HepG2 (cell line): ENCODE measurements around the gene RNF13. TPM values are rescaled to one million over a fixed set of nuclear protein-coding genes. Genes with fewer than 3 reads are reported as not detected.
A peak's percentile ranks its signal among the peaks of the same experiment; 100 is the strongest.

Experiments
- ARID2 ChIP-seq: sonication (generic); formaldehyde crosslinking; IDR thresholded peaks from 2 replicates; pipeline ENCODE4 v1.8.1; 2022; ENCODE audit warnings: mild to moderate bottlenecking, missing genetic modification reagents, borderline replicate concordance
- DMAP1 ChIP-seq: IDR thresholded peaks from 2 replicates; pipeline ENCODE4 v1.6.1; 2016
- KDM6A ChIP-seq: IDR thresholded peaks from 2 replicates; pipeline ENCODE4 v1.6.1; 2016; ENCODE audit warnings: low read depth
- RFXAP ChIP-seq: sonication (generic); formaldehyde crosslinking; IDR thresholded peaks from 2 replicates; pipeline ENCODE4 v1.4.0; 2020; ENCODE audit warnings: missing genetic modification reagents, borderline replicate concordance
- ZBTB4 ChIP-seq: sonication (generic); formaldehyde crosslinking; IDR thresholded peaks from 2 replicates; pipeline ENCODE4 v1.4.0; 2020; ENCODE audit warnings: missing genetic modification reagents, mild to moderate bottlenecking, borderline replicate concordance
- ZMAT5 ChIP-seq: sonication (generic); formaldehyde crosslinking; IDR thresholded peaks from 2 replicates; pipeline ENCODE4 v1.5.0; 2020; ENCODE audit warnings: mild to moderate bottlenecking, low read depth, missing genetic modification reagents, borderline replicate concordance
- ZNF230 ChIP-seq: sonication (generic); formaldehyde crosslinking; IDR thresholded peaks from 2 replicates; pipeline ENCODE4 v1.4.0; 2020; ENCODE audit warnings: mild to moderate bottlenecking, missing genetic modification reagents
- ZNF318 ChIP-seq: sonication (generic); formaldehyde crosslinking; IDR thresholded peaks from 2 replicates; pipeline ENCODE4 v1.4.0; 2020; ENCODE audit warnings: mild to moderate bottlenecking, missing genetic modification reagents
- ZNF580 ChIP-seq: IDR thresholded peaks from 2 replicates; pipeline ENCODE4 v1.6.1; 2016; ENCODE audit warnings: low read depth, borderline replicate concordance
- ZXDC ChIP-seq: sonication (generic); formaldehyde crosslinking; IDR thresholded peaks from 2 replicates; pipeline ENCODE4 v1.5.0; 2020; ENCODE audit warnings: mild to moderate bottlenecking, missing genetic modification reagents
- polyA plus RNA-seq, 8 experiments: library from polyadenylated mRNA; depleted of rRNA in 3 of 8; stranded (reverse) in 7 of 8; unstranded in 1 of 8; fragments of >200 nt; fragmentation: Illumina TruSeq in 4 of 8; extraction: Trizol in 4 of 8; gene quantifications; 2 replicates each; pipeline versions ENCODE4 v1.2.1 to v1.2.3, GENCODE V29; 2011 to 2016; ENCODE audit warnings: low read depth in 4 of 8, missing spikeins in 1 of 8, mixed read lengths in 1 of 8; ENCODE audit not compliant: insufficient read depth in 1 of 8
- total RNA-seq, 5 experiments: library from RNA; depleted of rRNA; stranded (reverse); fragments of >200 nt; fragmentation: Illumina TruSeq; extraction: Trizol; gene quantifications; 2 replicates each; pipeline ENCODE4 v1.2.3, GENCODE V29; 2016; ENCODE audit warnings: low read depth in 1 of 5

Gene RNF13
- total and polyA plus RNA-seq, 2 of the 13 experiments (the other 11 are each of a cell fraction or from before 2014, with no cell fraction given) = 39.8 to 46.0 TPM

GRCh38 chr3:149970716-149971402, 157.8 kb downstream of the RNF13 start, which contains the start of gene PFN2 (continued):
- TF ChIP-seq ZNF318 (CRISPR knock-in tag) (no peak), ZNF580 (no peak), ZNF230 (CRISPR knock-in tag) (no peak; the same call in 1 of the 2 replicates), ZBTB4 (CRISPR knock-in tag) (no peak), ZXDC (CRISPR knock-in tag) (no peak), RFXAP (CRISPR knock-in tag) (no peak), ZMAT5 (no peak), KDM6A (CRISPR knock-in tag) (no peak), ARID2 (CRISPR knock-in tag) (no peak), DMAP1 (peak; percentile 88)
